ENCODE results near the gene OR52A5. TPM values are rescaled to one million over a fixed set of nuclear protein-coding genes. Genes with fewer than 3 reads are reported as not detected.

Gene OR52A5
- total and polyA plus RNA-seq, 10 of the 15 experiments (the other 5 are each of a cell fraction or from before 2014, with no cell fraction given): not detected

- Histone ChIP-seq H3K9ac (ENCODE audit: control insufficient read depth, insufficient read depth, low read length) (no peak overlapping the region), H4K20me1 (ENCODE audit: control insufficient read depth, insufficient read depth) (no peaks in the 10 kb centered on the region), H2AFZ (ENCODE audit: control insufficient read depth, low read depth, low read length) (no peak overlapping the region), H3K9me3 (replicated peaks; ENCODE audit: control insufficient read depth, insufficient read depth, low read length) (no peaks in the 10 kb centered on the region), H3K27ac (ENCODE audit: control insufficient read depth, insufficient read depth) (no peak overlapping the region), H3K4me2 (ENCODE audit: control insufficient read depth, insufficient read depth) (no peak overlapping the region), H3K79me2 (ENCODE audit: control insufficient read depth, insufficient read depth, low read length) (no peaks in the 10 kb centered on the region), H3K4me3 (no peak overlapping the region), H3K27me3 (replicated peaks in 1 of 2; ENCODE audit: control insufficient read depth in 2 of 2, insufficient read depth in 2 of 2, low read length in 1 of 2) (no peaks in the 10 kb centered on the region), H3K4me1 (ENCODE audit: control insufficient read depth, insufficient read depth, low read length) (no peaks in the 10 kb centered on the region), H3K36me3 (ENCODE audit: control insufficient read depth in 2 of 2, insufficient read depth in 2 of 2, low read length in 1 of 2) (no peaks in the 10 kb centered on the region)
- TF ChIP-seq POU2F2 (IDR thresholded peaks at IDR 0.05; ENCODE audit: borderline replicate concordance, low read depth, low read length) (no peak), SMAD5 (IDR thresholded peaks at IDR 0.05; ENCODE audit: low read depth) (no peak), SPI1 (IDR thresholded peaks at IDR 0.05; ENCODE audit: borderline replicate concordance, insufficient read depth, low read depth, low read length) (no peak), RB1 (IDR thresholded peaks at IDR 0.05; ENCODE audit: borderline replicate concordance) (no peak), ZBTB11 (CRISPR knock-in tag; IDR thresholded peaks at IDR 0.05) (no peak), TAF1 (IDR thresholded peaks at IDR 0.05; ENCODE audit: borderline replicate concordance, low read depth, low read length) (no peak), HDAC2 (IDR thresholded peaks at IDR 0.05) (no peak), RAD21 (IDR thresholded peaks at IDR 0.05; ENCODE audit: insufficient read depth, low read depth, low read length) (no peak), TCF7 (IDR thresholded peaks at IDR 0.05; ENCODE audit: borderline replicate concordance) (no peak), KLF5 (IDR thresholded peaks at IDR 0.05; ENCODE audit: partially characterized antibody) (no peak), PRDM15 (CRISPR knock-in tag; IDR thresholded peaks at IDR 0.05) (no peak)
- DNase-seq (ENCODE audit: low read depth, low spot score): no peak
- RAD21 ChIA-PET (ENCODE audit: unreplicated experiment): no interaction called here
- intact Hi-C loops (cut with micrococcal nuclease; ENCODE audit: unreplicated experiment) (no loop called here), in situ Hi-C loops (cut with MboI) (no loop called here)
- SMC1A ChIA-PET (ENCODE audit: uncharacterized antibody, unreplicated experiment): no interaction called here
- no TSS peak for BruUV-seq (replicated peaks)
- 36% methylated on average over 2 of the region's 2 CpGs for WGBS (ENCODE audit: insufficient coverage, insufficient replicate concordance, low lambda C conversion rate, missing lambda C conversion rate)
- FAIRE-seq: no peak
- POLR2A ChIA-PET: no interaction called here
- CTCF ChIA-PET: no interaction called here
- ATAC-seq: no peak
Measured at GRCh38 chr11:5096011-5096410, 42.1 kb downstream of the OR52A5 start.
